ENCODE results near the gene ZNF428.
"Not testable (repeated sequence)": the region's sequence is repeated elsewhere in the genome, so short reads cannot be mapped to it uniquely, and the experiment has no call there.

Gene ZNF428

DNA sequence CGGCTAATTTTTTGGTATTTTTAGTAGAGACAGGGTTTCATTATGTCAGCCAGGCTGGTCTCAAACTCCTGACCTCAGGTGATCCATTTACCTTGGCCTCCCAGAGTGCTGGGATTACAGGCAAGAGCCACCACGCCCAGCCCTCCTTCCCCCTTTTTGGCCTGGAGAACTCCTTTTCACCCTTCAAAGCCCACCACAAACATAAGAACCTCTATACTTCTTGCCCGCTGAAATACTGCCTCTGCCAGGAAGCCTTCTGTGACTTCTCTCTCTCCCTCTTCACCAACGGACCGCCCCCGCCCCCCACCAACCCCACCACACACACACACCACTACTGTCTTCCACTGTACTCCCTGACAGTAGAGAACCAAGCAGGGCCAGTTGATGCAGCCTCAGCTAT is 2.5 kb downstream of the ZNF428 start:
- DNase-seq (ENCODE audit: low read depth), result no peak

DNA sequence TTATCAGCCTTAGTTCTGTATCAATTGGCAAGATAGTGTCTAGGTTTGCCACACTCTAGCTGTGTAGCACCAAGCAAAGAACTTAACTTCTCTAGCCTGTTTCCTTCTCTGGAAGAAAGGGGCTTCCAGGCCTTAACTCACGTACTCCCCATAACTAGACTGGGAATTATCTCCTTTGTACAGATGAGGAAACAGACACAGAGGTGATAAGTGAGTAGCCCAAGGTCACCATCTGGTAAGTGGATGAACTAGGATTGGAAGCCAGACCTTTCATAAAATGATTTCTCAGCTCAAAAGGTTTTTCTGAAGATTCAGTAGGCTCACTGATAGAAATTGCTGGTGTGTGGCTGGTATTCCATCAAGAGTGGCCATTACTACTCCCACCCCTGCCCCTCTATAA is 3.1 kb downstream of the ZNF428 start:
- no peak for DNase-seq (ENCODE audit: low read depth)

DNA sequence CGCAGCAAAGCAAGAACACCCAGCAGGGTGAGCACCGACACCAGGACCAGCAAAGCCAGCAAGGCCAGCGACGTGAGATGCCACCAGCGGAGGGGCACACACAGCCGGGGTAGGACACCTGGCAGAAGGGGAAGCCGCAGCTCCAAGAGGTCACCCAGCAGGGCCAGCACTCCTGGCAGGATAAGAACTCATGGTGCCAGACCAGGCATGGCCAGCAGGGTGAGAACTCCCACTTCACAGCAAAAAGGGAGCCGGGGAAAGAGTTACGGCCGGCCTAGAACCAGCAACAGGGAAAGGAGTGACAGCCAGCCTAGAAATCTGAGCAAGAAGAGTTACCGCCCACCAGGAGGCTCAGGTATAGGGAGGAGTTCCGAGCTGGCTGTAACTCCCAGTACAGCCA is 7.1 kb downstream of the ZNF428 start:
- no peak for DNase-seq (ENCODE audit: low read depth)

DNA sequence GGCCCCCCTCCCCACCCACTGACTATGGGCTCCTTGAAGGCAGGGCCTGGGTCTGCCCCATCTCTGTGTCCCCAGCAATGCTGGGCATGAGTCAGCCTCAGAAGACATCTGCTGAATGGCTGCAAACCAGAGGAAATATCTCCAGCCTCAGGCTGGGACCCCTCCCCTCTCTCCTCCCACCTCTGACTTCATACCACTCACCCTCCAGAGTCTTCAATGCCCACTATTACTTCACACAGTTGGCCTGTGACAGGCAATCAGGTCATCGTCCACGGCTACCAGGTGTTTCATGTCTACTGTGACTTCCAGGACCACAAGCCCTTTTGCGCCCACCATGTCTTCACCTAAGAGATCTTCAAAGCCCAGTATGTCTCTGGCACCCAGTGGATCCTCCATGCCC is 7.6 kb downstream of the ZNF428 start, which contains the start of gene SRRM5:
TSS of gene SRRM5 (plus strand) at position 301 of the 400 bp plus-strand sequence. CDS start at position 335, 34 bp downstream.
- DNase-seq (ENCODE audit: low read depth), result no peak

DNA sequence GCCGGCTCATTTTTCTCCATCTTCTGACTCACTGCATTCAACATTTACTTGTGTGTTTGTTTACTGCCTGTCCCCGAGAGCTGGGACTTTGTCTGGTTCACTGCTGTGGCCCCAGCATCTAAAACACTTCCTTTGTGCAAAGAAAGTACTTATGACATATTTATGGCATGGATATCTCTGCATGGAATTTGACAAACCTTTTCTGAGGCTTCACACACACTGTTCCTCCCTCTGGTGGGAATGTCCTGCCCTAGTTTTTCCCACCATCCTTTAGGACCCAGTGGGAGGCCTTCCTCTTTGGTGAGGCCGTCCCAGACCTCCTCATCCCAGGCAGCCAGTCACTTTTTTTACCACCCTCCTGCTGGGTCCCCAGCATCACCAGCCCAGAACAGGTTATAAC is 8.9 kb downstream of the ZNF428 start:
- no peak for DNase-seq (ENCODE audit: low read depth)

DNA sequence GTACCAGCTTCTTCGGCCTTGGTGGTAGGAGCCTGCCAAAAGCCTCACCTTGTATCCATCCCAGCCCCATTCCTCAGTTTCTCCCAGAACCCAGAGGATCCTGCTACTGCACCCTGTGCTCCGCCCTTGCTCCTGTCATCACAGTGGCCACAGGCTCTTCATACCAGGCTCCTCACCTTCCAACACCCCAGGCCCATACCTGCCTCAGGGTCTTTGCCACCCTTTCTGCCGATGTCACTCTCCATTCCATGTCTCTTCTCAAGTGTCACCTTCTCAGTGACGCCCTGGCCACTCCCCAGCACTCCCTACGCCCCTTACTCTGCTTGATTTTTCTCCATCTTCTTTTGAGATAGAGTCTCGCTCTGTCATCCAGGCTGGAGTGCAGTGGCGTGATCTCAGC is 9.6 kb downstream of the ZNF428 start:
- DNase-seq (ENCODE audit: low read depth), result no peak

DNA sequence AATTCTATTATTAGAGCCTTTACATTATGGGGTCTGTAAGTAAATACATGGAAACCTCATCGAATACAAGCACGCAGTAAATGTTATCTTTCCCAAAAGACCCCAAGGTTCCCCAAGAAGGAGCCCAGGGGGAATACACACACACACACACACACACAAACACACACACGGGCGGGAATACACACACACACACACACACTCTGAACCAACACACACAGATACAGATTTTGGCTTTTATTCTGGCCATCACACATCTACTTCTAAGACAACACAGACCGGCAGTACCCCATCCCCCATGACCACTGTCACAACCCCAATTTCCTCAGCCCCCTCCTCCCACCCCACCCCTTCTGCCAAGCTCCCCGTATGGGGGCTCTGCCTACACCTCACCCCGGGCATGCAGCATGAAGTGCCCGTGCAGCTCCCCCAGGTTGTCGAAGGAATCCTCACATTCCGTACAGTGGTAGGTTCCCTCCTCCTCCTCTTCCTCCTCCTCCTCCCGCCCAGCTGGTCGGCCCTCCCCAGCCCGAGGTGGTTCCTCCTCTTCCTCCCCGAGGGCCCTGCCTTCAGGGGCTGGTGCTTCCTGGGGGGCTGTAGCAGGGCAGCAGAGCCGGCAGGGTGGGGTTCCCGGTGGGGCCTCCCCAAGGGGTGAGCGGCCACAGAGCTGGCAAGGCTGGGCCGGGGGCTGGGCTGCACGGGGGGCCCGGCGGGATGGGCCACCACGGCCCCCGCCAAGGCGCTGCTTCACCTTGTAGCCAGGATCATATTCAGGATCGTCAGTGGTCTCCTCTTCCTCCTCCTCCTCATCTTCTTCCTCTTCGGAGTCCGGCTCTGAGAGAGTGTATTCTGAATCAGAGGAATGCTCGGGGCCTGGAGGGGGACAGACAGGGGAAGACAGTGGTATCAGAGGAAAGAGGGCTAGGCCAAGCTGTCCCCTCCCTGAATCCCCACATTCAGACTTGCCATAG is 11.9 kb downstream of the ZNF428 start:
- DNase-seq (ENCODE audit: low read depth), result no peak

DNA sequence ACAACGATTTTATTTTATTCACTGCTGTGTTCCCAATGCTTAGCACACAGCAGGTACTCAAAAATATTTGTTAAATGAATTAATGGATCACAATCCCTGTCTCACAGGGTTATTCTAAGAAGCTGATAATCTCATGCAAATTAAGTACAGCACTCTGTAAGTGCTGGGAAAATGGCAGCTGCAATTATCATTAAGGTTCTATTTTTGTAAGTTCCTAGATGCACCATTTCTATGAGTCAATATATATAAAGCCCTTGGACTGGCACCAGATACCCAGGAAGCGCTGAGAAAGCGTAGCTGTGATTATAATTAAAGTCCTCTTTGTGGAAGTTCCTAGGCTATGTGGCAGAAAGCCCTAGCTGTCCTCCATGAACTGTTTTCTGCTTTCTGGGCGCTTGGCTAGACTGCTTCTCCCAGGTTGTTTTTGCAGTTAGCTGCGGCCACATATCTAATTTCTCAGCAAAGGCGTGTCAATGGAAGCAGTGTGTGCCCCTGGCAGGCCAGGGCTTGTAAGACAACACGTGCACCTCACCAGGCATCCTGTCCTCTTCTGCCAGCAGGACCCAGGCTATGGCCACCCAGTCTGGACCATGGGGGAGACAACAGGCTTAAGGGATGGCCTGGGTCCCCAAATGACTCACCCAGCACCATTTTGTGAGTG is 12.7 kb downstream of the ZNF428 start:
- no peak for DNase-seq (ENCODE audit: low read depth)

DNA sequence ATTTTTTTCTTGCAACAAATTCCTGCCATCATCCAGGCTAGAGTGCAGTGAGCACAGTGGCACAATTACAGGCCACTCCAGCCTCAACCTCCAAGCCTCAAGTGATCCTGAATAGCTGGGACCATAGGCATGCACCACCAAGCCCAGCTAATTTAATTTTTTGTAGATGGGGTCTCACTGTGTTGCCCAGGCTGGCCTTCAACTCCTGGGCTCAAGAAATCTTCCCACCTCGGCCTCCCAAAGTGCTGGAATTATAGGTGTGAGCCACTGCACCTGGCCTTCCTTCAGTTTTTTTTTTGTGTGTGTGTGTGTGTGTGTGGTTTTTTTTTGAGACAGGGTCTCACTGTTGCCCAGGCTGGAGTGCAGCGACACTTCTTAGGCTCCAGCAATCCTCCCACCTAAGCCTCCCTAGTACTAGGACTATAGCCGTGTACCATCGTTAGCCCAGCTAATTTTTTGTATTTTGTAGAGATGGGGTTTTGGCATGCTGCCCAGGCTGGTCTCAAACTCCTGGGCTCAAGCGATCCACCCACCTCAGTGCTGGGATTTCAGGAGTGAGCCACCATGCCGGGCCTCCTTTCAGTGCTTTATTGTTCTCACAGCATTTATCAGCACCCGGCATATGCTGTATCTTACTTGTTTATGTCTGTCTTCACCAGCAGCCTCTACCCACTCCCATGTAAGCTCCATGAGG is 13.4 kb downstream of the ZNF428 start:
- DNase-seq (ENCODE audit: low read depth), result no peak

GRCh38 chr19:43600326-43600725 is 19.1 kb downstream of the ZNF428 start:
- DNase-seq (ENCODE audit: low read depth), result not testable (repeated sequence)

DNA sequence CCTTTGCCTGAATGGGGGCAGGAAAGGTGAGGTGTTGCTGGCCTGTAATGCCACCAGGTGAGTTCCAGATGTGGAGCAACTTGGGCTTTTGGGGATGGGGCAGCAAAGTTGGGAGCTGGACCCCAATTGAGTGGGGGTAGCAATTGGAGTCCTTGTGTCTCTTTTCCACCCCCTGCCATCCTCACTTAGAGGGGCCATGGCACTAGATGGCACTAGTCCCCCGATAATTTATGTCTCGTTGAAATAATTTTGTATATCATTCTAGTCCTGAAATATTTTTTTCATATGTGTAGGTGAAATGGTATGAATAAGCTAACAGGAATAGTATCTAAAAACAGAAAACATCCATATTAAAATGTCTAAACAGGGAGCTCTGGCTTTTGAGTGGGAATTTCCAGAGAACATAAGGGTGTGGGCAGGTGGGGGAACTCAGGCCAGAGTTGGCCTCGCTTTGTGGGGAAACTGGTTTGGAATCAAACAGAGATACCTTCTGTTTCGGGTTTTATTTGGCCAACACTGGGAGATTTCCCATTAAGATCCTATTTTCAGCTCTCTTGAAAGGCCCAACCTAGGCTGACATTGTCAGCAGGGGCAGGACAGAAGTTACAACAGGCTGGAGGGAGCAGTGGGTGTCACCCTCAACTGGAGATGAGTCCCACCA is 19.7 kb downstream of the ZNF428 start:
- no peak for DNase-seq (ENCODE audit: low read depth)

- DNase-seq (ENCODE audit: low read depth), result no peak
Observed at GRCh38 chr19:43598445-43599240, 20.8 kb downstream of the ZNF428 start.

DNA sequence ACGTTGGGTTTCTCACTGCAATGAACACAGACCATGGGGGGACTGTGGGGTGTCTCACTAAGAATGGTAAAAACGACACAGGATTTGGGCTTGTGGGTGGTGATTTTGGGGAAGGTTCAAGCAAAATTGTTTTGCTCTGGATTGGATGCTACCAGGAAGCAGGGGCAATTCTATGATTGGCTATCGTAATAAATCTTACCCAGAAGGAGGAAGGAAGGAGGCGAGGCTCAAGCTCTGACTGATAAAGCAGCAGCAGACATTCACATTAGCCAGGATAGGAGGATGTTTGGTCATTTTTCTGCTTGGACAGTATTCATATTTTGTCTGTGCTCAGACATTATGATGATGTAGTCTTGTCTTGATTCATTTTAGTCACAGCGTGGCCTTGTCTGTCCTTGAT is 21.6 kb downstream of the ZNF428 start:
- DNase-seq (ENCODE audit: low read depth), result no peak

DNA sequence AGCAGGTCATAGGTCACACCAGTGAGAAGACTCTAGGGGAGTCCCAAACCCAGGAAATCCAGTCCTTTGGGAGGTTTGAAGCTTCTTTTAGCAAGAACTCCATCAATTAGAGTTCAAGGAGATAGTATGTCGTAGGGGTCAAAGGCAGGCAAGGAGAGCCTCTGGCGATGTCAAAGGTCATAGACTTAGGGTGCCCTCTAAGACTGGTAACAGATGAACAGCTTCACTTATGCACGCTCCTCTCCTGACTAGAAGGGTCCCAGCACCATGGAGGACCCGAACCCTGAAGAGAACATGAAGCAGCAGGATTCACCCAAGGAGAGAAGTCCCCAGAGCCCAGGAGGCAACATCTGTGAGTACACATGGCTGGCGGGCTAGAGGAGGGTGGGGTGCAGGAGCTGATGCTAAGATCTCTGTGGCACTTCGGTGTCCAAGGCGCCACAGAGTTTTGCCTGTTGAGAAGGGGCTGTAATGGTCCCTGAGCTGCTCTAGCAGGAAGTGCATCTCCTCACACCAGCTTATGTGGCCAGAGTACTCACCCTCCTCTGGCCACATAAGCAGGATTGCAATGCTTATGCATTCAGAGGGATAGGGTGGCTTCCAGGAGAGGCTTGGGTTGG is 22.5 kb downstream of the ZNF428 start:
- DNase-seq (ENCODE audit: low read depth), result no peak

DNA sequence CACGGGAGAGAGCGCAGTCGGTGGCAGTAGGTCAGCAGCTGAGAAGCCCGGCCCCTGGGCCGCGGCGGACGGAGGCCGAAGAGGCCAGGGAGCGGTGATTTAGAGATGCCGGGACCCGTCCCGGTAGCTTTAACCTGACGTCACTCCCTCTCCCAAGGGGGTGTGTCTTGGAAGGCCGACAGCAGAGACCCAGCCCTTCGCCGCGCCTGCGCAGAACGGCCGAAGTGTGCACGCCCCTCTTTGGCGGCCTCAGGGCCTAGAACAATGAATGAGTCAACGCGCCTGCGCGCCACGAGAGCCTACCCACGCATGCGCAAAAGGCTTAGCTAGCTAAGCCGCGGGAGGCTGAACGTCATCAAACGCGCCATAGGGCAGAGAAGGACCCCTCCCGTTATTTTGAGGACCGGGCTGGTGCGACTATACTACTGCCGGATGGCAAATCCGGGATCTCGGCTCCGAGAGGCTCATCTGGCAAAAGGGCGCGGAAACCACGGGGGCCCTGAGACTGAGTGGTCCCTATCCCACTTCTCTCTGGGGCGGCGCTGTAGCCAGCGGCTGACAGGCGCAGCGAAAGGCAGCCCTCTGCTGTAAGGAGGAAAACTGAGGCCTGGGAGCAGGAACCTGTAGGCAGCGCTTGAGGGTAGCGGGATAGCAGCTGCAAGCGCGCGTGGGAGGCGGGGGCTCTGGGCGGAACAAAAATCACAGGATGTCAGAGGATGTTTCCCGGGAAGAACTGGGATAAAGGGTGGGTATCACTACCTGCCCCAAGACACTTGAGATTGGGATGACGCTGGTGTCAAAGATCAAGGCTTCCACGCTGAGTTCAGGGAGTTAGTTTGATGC is 23.2 kb downstream of the ZNF428 start, which contains the start of the genes IRGQ and ZNF576:
TSS of gene IRGQ (minus strand) at position 136 of the 843 bp plus-strand sequence. CDS start 796 bp downstream, outside the sequence.
TSS of gene ZNF576 (plus strand) at position 597 of the 843 bp plus-strand sequence. CDS start 514 bp downstream, outside the sequence.
- DNase-seq (ENCODE audit: low read depth), result peak; percentile 100

DNA sequence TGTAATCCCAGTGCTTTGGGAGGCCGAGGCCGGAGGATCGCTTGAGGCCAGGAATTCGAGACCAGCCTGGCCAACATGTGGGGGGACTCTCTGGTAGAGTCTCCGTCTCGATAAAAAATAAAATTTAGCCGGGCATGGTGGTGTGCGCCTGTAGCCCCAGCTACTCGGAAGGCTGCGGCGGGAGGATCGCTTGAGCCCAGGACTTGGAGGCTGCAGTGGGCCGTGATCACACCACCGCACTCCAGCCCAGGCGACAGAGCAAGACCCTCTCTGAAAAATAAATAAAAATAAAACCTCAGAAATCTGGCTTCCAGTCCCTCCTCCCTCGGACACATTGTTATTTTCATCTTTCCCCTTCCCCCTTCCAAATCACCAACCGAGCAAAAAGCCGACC is 23.8 kb downstream of the ZNF428 start:
- no peak for DNase-seq (ENCODE audit: low read depth)

GRCh38 chr19:43594710-43595604 is 24.5 kb downstream of the ZNF428 start:
- peak; percentile 54 for DNase-seq (ENCODE audit: low read depth)

GRCh38 chr19:43594081-43594697 is 25.2 kb downstream of the ZNF428 start:
- no peak for DNase-seq (ENCODE audit: low read depth)
